HuH-7.5 (cell line): ENCODE results near the gene MDH1B.
"Not testable (repeated sequence)": the region's sequence is repeated elsewhere in the genome, so short reads cannot be mapped to it uniquely, and the experiment has no call there.

Source experiments
- DNase-seq: peaks from one replicate; pipeline ENCODE4 v3.0.0; 2011; ENCODE audit warnings: low spot score

MDH1B gene

GRCh38 chr2:206765242-206766056, at the start of gene MDH1B, which contains the start of gene FASTKD2:
TSS of gene MDH1B (minus strand) at chr2:206765328. CDS start at chr2:206765271, 57 bp downstream.
TSS of gene FASTKD2 (plus strand) at chr2:206765606. CDS start at chr2:206766694, 1,088 bp downstream.
- peak; percentile 45 for DNase-seq

- no peak for DNase-seq
These were observed 49.4 kb upstream of the MDH1B start for GRCh38 chr2:206814498-206814897.

- DNase-seq, result not testable (repeated sequence)
These were observed 47.3 kb upstream of the MDH1B start for GRCh38 chr2:206812471-206812870.

- not testable (repeated sequence) for DNase-seq
These were observed 42.5 kb upstream of the MDH1B start for GRCh38 chr2:206807624-206808023.

GRCh38 chr2:206805887-206806607, 40.9 kb upstream of the MDH1B start:
- DNase-seq, result no peak

- DNase-seq, result no peak
These were observed 39.2 kb upstream of the MDH1B start for GRCh38 chr2:206804326-206804725.

GRCh38 chr2:206802654-206803514, 37.8 kb upstream of the MDH1B start:
- no peak for DNase-seq

GRCh38 chr2:206801418-206802189, 36.5 kb upstream of the MDH1B start:
- DNase-seq, result no peak

- peak; percentile 23 for DNase-seq
These were observed 35.6 kb upstream of the MDH1B start for GRCh38 chr2:206800506-206801417.

- DNase-seq, result no peak
These were observed 34.0 kb upstream of the MDH1B start for GRCh38 chr2:206799083-206799482.

GRCh38 chr2:206798000-206798399, 32.9 kb upstream of the MDH1B start:
- no peak for DNase-seq

- DNase-seq, result no peak
These were observed 32.2 kb upstream of the MDH1B start for GRCh38 chr2:206797376-206797775.

GRCh38 chr2:206792645-206793044, 27.5 kb upstream of the MDH1B start:
- DNase-seq, result no peak

GRCh38 chr2:206790311-206790935, 25.3 kb upstream of the MDH1B start:
- DNase-seq, result no peak

- DNase-seq, result no peak
These were observed 19.6 kb upstream of the MDH1B start for GRCh38 chr2:206784559-206785353.

- DNase-seq, result no peak
These were observed 18.6 kb upstream of the MDH1B start for GRCh38 chr2:206783718-206784117.

- no peak for DNase-seq
These were observed 15.5 kb upstream of the MDH1B start for GRCh38 chr2:206780671-206781070.

- no peak for DNase-seq
These were observed 11.3 kb upstream of the MDH1B start for GRCh38 chr2:206776432-206776831.

GRCh38 chr2:206774871-206775270, 9.7 kb upstream of the MDH1B start:
- DNase-seq, result no peak
